Endothelial cell of umbilical vein (primary cell): ENCODE data around the gene ST3GAL5.

Experiments
- GATA2 ChIP-seq: IDR thresholded peaks from 2 replicates; pipeline ENCODE4 v1.7.0; 2011; ENCODE audit warnings: low read depth, mild to moderate bottlenecking, moderate library complexity, mixed read lengths, low read length; ENCODE audit not compliant: insufficient read length, insufficient read depth
- TF ChIP-seq, protein P1 (sequence below), 2 donors: IDR thresholded peaks; 1 replicate in 1 of 2; 2 replicates in 1 of 2; pipeline ENCODE4 v1.5.1; 2011; ENCODE audit warnings: low read length in 2 of 2, mild to moderate bottlenecking in 2 of 2, moderate library complexity in 2 of 2, control low read depth in 1 of 2, inconsistent platforms in 1 of 2, low read depth in 1 of 2; ENCODE audit not compliant: insufficient read depth in 1 of 2; ENCODE audit errors: extremely low read depth in 1 of 2

DNA sequence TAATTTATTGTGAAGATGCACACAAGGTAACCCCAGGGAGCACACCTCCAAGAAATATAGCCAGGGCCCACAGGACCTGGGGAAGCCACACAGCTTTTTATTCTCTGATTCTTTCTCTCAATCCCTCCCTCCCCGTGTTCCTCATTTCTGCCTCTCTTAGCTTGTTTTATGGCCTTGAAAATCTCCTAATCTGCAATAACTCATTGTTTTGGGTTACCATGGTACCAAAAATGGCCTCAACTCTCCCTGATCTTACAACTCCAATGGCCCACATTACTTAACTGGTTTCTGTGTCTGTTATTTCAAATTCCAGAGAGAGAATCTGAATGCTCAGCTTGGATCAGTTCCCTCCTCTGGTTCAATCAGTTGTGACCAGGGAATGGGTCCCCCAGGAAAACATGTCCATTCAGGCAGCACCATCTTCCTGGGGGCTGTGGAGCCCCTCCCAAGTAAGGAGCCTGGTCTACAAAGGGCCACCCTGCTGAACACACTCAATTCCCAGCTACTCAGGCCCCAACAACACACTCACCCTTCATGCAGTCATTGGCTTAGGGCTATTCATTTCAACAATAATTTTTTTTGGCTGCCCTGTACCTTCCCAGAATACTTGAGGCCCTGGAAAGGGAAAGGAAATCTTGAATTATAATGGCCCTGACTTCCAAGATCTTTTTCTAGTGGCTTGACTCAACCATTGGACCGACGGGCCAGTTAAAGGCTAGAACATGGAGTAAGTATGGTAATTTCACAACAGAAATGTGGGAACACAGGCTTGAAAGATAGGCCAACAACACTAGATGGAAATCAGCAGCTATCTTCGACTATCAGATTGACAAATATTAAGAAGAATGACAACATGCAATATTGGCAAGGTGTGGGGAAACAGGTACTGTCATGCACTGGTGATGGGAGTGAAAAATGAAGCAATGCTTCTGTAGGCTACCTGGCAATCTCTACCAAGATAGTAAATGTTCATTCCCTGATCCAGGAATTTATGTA lies 41.6 kb upstream of the ST3GAL5 start:
- TF ChIP-seq, protein P1, sequence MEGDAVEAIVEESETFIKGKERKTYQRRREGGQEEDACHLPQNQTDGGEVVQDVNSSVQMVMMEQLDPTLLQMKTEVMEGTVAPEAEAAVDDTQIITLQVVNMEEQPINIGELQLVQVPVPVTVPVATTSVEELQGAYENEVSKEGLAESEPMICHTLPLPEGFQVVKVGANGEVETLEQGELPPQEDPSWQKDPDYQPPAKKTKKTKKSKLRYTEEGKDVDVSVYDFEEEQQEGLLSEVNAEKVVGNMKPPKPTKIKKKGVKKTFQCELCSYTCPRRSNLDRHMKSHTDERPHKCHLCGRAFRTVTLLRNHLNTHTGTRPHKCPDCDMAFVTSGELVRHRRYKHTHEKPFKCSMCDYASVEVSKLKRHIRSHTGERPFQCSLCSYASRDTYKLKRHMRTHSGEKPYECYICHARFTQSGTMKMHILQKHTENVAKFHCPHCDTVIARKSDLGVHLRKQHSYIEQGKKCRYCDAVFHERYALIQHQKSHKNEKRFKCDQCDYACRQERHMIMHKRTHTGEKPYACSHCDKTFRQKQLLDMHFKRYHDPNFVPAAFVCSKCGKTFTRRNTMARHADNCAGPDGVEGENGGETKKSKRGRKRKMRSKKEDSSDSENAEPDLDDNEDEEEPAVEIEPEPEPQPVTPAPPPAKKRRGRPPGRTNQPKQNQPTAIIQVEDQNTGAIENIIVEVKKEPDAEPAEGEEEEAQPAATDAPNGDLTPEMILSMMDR (IDR thresholded peaks at IDR 0.05; ENCODE audit: extremely low read depth in 1 of 2, insufficient read depth in 1 of 2, low read depth in 1 of 2, low read length in 2 of 2) = no peak
- TF ChIP-seq GATA2 = no peak
